IgD-negative memory B cell (primary cell): ENCODE data around the gene PTPN3. TPM values are rescaled to one million over a fixed set of nuclear protein-coding genes. Genes with fewer than 3 reads are reported as not detected.

Experiments used
- H3K27ac Mint-ChIP-seq, 3 donors: one replicate each; pipeline ENCODE4 v1.8.0; 2020 to 2022; ENCODE audit warnings: mild to moderate bottlenecking in 3 of 3, mixed read lengths in 3 of 3, moderate library complexity in 1 of 3
- H3K27me3 Mint-ChIP-seq: one replicate; pipeline ENCODE4 v1.8.0; 2021; ENCODE audit warnings: mixed read lengths
- H3K36me3 Mint-ChIP-seq: one replicate; pipeline ENCODE4 v1.8.0; 2020; ENCODE audit warnings: mild to moderate bottlenecking, mixed read lengths
- H3K4me1 Mint-ChIP-seq, 3 donors: one replicate each; pipeline ENCODE4 v1.8.0; 2020 to 2022; ENCODE audit warnings: mixed read lengths in 3 of 3, mild to moderate bottlenecking in 1 of 3
- H3K4me3 Mint-ChIP-seq, 4 donors: one replicate each; pipeline ENCODE4 v1.8.0; 2020 to 2022; ENCODE audit warnings: mild to moderate bottlenecking in 4 of 4, mixed read lengths in 4 of 4, moderate library complexity in 3 of 4
- H3K9me3 Mint-ChIP-seq, 3 donors: one replicate each; pipeline ENCODE4 v1.8.0; 2020 to 2021; ENCODE audit warnings: mixed read lengths in 3 of 3, mild to moderate bottlenecking in 1 of 3
- polyA plus RNA-seq: library from polyadenylated mRNA; unstranded; fragments of 300-500 nt; fragmentation: Illumina TruSeq; gene quantifications from one replicate; pipeline ENCODE4 v1.2.3, GENCODE V29; 2021

PTPN3 gene
- polyA plus RNA-seq, 1 donor from 2014 or later, result not detected

DNA sequence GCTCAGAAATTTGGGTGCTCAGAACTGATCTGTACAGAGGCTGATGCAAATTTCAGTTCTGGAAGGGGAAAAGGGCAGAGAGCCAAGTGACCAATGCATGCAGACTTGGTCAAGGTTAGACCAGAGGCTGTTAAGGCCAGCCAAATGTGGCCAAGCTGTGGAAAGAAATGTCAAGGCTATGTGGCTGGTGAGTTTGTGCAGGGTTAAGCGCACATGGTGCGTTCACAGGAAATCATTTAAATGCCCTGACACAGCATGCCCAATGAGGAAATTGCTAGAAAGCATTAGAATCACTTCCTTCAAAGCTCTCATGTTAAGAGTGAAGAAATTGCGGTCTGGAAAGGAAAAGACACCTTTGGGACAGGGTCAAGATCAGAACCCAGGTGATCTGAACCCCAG lies 58.0 kb downstream of the PTPN3 start:
- peak overlapping the region in 2 of 4 donors; percentile 74 to 78 for H3K4me3 Mint-ChIP-seq
- no peaks in the 10 kb centered on the region for H3K9me3 Mint-ChIP-seq
- peak overlapping the region in 2 of 3 donors; percentile 78 to 89 for H3K27ac Mint-ChIP-seq
- H3K36me3 Mint-ChIP-seq, result no peaks in the 10 kb centered on the region
- H3K4me1 Mint-ChIP-seq, result peaks cover 8 to 27% (median 15%) of the 10 kb centered on the region in 3 donors
- peaks cover 18% of the 10 kb centered on the region for H3K27me3 Mint-ChIP-seq

DNA sequence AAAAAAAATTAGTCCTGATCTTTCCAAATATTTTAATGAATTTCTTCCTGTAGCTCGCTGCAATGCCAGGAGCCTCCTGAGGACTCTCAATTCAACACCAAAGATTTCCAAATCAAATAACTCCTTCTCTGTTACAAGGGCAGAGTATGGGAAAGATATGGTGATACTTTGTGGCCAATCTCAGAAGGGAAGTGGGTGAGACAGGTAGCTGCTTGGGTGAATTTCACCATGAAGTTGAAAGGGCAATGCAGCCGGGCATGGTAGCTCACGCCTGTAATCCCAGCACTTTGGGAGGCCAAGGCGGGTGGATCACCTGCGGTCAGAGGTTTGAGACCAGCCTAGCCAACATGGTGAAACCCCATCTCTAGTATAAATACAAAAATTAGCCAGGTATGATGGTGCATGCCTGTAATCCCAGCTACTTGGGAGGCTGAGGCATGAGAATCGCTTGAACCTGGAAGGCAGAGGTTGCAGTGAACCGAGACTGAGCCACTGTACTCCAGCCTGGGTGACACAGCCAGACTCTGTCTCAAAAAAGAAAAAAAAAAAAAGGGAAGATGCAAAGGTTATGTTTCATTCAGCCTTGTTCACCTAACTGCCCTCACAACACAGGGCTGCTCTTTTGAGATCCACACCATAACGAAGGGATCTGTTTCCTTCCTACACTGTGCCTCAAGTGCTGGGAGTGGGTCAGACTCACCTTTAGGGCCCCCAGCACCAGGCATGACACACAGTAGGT lies 58.6 kb downstream of the PTPN3 start:
- Mint-ChIP-seq H3K4me1 (peaks cover 8 to 27% (median 15%) of the 10 kb centered on the region in 3 donors), H3K27me3 (peaks cover 20% of the 10 kb centered on the region), H3K36me3 (no peaks in the 10 kb centered on the region), H3K27ac (peak overlapping the region in 1 of 3 donors; percentile 89), H3K9me3 (no peaks in the 10 kb centered on the region), H3K4me3 (peak overlapping the region in 1 of 4 donors; percentile 78)

DNA sequence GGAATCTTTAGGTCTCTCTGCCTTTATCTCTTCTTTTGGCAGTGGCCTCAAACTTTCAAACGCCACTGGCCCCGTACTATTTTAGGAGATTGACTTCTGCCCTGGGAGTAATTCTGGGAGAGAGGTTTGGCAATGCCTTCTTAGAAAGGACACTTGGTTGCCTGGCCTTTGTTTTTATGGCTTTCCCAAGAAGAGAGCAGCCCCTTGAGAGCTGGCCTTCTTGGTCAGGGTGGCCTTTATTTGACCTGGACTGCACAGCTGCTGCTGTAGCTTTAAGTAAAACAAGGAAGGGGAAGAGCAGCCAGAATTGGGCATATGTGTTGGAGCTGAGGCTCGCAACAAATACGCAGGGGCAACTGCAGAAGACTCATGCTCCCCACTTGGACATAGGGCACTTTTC lies 60.8 kb downstream of the PTPN3 start:
- H3K27ac Mint-ChIP-seq, result no peak overlapping the region
- H3K36me3 Mint-ChIP-seq, result no peaks in the 10 kb centered on the region
- H3K4me1 Mint-ChIP-seq, result peaks cover 8 to 27% (median 15%) of the 10 kb centered on the region in 3 donors
- no peak overlapping the region for H3K4me3 Mint-ChIP-seq
- H3K27me3 Mint-ChIP-seq, result peaks cover 13% of the 10 kb centered on the region
- no peaks in the 10 kb centered on the region for H3K9me3 Mint-ChIP-seq

DNA sequence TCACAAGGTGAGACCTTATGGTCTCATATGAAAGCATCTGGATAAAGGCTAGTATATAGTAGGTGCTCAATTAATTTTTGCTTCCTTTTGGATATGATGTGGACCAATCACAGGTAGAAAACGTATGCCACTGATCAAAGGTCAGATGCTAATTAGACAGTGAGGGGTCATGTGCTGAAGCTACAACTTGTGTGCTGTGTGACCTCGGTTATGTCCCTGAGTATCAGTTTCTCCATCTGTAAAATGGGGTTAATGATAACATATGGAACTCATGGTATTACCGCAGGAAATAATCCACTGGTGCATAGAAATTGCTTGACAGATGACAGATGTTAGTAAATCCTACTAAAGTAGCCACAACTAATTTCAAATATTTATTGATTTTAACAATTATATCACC lies 62.0 kb downstream of the PTPN3 start:
- Mint-ChIP-seq H3K4me1 (peaks cover 5 to 23% (median 15%) of the 10 kb centered on the region in 3 donors), H3K27ac (no peak overlapping the region), H3K9me3 (no peaks in the 10 kb centered on the region), H3K27me3 (peaks cover 13% of the 10 kb centered on the region), H3K4me3 (no peak overlapping the region), H3K36me3 (no peaks in the 10 kb centered on the region)

DNA sequence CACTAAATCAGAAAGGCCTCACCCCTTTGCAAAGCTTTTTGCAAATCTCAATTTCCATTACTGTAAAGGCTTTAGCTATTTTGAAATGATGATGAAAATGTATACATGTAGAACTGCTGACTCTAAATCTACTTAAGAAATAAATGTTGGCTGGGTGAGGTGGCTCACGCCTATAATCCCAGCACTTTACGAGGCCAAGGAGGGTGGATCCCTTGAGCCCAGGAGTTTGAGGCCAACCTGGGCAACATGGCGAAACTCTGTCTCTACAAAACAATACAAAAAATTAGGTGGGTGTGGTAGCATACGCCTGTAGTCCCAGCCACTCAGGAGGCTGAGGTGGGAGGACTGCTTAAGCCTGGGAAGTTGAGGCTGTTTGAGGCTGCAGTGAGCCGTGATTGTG lies 64.6 kb downstream of the PTPN3 start:
- no peaks in the 10 kb centered on the region for H3K36me3 Mint-ChIP-seq
- H3K27ac Mint-ChIP-seq, result no peak overlapping the region
- peaks cover 8% of the 10 kb centered on the region for H3K27me3 Mint-ChIP-seq
- no peaks in the 10 kb centered on the region for H3K9me3 Mint-ChIP-seq
- no peak overlapping the region for H3K4me3 Mint-ChIP-seq
- H3K4me1 Mint-ChIP-seq, result peaks cover 0 to 2% (median 0%) of the 10 kb centered on the region in 3 donors

DNA sequence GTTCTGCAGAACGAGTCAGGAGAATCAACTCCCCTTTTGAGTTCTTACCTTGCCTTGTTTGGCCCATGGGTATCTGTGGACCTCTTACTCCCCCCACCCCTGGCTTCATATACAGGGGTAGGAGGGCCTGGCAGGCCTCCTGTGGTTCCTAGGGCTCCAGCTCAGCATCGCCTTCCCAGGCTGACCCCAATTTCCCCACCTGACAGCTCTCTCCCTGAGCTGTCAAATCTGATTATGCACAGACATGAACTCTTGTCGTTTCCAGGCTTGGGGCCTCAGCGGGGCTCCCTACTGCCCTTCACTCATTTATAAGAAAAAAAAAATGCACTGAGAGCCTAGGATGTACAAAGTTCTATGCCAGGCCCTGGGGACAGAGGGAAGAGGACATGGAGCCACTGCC lies 67.9 kb downstream of the PTPN3 start:
- no peaks in the 10 kb centered on the region for H3K36me3 Mint-ChIP-seq
- H3K9me3 Mint-ChIP-seq, result no peaks in the 10 kb centered on the region
- no peak overlapping the region for H3K27ac Mint-ChIP-seq
- peaks cover 3% of the 10 kb centered on the region for H3K27me3 Mint-ChIP-seq
- no peak overlapping the region for H3K4me3 Mint-ChIP-seq
- no peaks in the 10 kb centered on the region for H3K4me1 Mint-ChIP-seq

DNA sequence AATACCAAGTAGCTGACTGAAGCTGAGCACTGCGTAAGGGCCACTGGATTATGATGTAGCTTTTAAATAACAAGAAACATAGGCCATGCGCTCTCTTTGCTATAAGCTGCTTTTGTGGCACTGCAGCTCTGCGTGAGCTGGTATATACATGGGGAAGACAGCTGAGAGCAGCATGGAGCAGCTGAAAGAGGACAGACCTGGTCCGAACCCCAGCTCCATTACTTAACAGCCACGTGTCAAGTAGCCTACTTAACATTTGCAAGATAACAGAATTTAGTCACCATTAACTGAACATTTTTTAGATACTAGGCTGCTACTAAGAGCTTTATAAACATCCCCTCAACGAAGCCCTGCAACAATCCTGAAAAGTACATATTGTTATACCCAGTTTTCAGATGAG lies 69.3 kb downstream of the PTPN3 start:
- no peaks in the 10 kb centered on the region for H3K36me3 Mint-ChIP-seq
- H3K4me1 Mint-ChIP-seq, result no peaks in the 10 kb centered on the region
- no peak overlapping the region for H3K4me3 Mint-ChIP-seq
- no peaks in the 10 kb centered on the region for H3K9me3 Mint-ChIP-seq
- no peaks in the 10 kb centered on the region for H3K27me3 Mint-ChIP-seq
- H3K27ac Mint-ChIP-seq, result no peak overlapping the region

DNA sequence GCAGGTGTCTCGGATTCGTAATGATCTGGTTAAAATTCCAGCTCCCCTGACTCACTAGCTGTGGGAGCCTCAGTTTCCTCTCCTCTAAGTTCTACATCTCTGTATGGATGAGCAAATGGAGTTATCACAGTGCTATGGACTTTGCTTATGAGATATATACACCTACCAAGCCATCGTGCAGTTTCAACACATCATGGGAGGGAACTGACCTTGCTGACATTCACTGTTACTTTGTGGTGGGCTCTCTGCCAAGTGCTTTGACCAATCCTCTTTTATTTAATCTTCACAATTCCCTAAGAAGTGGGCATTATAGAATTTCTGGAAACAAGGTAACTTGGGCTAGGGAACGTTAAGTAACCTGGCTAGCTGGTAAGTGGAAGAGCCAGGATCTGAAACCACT lies 70.2 kb downstream of the PTPN3 start:
- no peak overlapping the region for H3K4me3 Mint-ChIP-seq
- no peak overlapping the region for H3K27ac Mint-ChIP-seq
- no peaks in the 10 kb centered on the region for H3K9me3 Mint-ChIP-seq
- peaks cover 2 to 6% (median 4%) of the 10 kb centered on the region in 3 donors for H3K4me1 Mint-ChIP-seq
- peaks cover 3% of the 10 kb centered on the region for H3K36me3 Mint-ChIP-seq
- no peaks in the 10 kb centered on the region for H3K27me3 Mint-ChIP-seq

DNA sequence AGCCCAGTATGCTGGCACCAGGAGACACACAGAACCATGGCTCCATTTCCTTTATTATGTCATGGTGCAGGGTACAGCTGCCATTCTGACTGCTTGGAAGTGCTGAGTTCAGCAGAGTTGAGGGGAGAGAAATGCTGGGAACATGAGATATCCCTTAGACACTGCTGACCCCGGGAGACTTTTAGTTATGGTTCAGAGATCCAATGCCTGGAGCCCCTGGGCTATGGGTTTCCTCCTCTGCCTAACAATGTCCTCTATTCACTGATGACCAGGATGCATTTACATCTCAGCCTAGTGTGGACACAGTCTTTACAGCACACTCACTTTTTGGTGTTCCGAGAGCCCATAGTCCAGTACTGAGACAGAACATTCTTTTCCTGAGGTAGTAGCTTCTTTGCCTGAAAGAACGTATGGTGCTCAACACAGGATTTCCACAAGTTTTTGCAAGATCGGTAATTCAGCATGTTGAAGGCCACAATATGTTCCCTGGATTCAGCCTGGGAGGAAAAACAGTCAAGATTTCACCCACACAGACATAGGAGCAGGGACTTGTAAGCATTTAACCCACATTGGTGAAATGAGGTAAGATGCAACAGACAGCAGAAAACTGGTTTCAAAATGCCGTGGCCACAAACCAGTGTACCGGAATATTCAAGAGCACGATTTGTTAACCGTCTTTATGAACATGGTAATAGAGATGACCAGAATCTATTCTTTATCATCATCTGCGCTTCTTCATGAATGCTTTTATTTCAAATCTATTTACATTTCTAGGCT lies 71.3 kb downstream of the PTPN3 start:
- Mint-ChIP-seq H3K4me3 (no peak overlapping the region), H3K27me3 (no peaks in the 10 kb centered on the region), H3K27ac (no peak overlapping the region), H3K4me1 (peaks cover 9 to 17% (median 13%) of the 10 kb centered on the region in 3 donors), H3K9me3 (no peaks in the 10 kb centered on the region), H3K36me3 (peaks cover 3% of the 10 kb centered on the region)

DNA sequence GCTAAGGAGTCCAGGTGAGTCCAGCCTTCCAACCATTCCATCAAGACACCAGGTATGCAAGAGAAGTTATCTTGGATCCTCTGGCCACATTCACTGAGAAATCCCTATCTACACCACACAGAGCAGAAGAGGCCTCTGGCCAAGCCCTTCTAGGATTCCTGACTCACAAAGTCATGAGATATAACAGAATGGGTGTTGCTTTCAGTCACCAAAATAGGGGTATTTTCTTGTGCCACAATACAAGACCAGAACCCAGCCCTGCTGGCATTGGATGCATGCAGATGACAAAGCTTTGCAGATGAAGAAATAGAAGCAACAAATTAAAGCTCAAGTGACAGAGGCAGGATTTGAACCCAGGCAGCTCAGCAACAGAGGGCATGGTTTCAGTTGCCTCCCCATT lies 73.5 kb downstream of the PTPN3 start:
- no peak overlapping the region for H3K4me3 Mint-ChIP-seq
- H3K27ac Mint-ChIP-seq, result no peak overlapping the region
- peaks cover 9 to 18% (median 13%) of the 10 kb centered on the region in 3 donors for H3K4me1 Mint-ChIP-seq
- peaks cover 4% of the 10 kb centered on the region for H3K27me3 Mint-ChIP-seq
- no peaks in the 10 kb centered on the region for H3K9me3 Mint-ChIP-seq
- H3K36me3 Mint-ChIP-seq, result peaks cover 3% of the 10 kb centered on the region

DNA sequence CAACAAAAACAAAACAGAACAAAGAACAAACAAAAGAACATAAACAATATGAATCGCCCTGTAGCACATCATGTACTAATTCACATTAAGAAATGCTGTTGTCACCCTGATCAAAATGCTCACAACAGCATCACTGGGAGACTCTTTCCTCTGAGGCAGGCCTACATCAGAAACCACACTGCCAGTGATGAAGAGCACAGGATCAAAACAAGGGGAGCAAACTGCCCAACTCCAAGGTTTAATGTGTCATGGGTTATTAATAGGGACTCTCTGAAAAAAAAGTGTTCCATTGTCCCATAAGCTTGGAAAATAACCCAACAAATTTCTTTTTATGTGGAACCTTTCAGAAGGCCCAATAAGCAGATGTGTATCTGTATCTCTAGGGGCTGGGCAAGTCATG lies 74.2 kb downstream of the PTPN3 start:
- Mint-ChIP-seq H3K9me3 (no peaks in the 10 kb centered on the region), H3K27me3 (peaks cover 6% of the 10 kb centered on the region), H3K4me3 (peak overlapping the region in 1 of 4 donors; percentile 6), H3K4me1 (peaks cover 11 to 24% (median 15%) of the 10 kb centered on the region in 3 donors), H3K36me3 (peaks cover 3% of the 10 kb centered on the region), H3K27ac (no peak overlapping the region)

DNA sequence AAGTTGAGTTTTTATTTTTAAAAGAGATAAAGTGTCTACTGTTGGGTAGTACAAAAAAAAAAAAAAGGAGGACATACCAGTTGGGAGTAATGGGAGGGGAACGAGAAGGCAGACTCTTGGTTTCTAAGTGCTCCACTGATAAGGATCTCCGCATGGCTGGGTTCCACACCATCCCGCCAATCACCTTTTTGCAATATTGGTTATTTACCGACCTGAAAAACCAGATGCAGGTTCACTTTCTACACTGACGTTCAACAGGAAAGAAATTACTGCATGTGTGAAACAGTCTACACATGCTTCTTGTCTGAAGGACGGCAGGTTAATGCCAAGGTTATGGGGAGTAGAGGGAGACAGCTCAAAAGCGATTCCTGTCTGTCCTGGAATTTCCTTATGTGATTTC lies 75.5 kb downstream of the PTPN3 start:
- peaks cover 13 to 33% (median 17%) of the 10 kb centered on the region in 3 donors for H3K4me1 Mint-ChIP-seq
- H3K4me3 Mint-ChIP-seq, result peak overlapping the region in 2 of 4 donors; percentile 4 to 70
- H3K9me3 Mint-ChIP-seq, result no peaks in the 10 kb centered on the region
- peaks cover 3% of the 10 kb centered on the region for H3K36me3 Mint-ChIP-seq
- H3K27me3 Mint-ChIP-seq, result peaks cover 9% of the 10 kb centered on the region
- H3K27ac Mint-ChIP-seq, result no peak overlapping the region

DNA sequence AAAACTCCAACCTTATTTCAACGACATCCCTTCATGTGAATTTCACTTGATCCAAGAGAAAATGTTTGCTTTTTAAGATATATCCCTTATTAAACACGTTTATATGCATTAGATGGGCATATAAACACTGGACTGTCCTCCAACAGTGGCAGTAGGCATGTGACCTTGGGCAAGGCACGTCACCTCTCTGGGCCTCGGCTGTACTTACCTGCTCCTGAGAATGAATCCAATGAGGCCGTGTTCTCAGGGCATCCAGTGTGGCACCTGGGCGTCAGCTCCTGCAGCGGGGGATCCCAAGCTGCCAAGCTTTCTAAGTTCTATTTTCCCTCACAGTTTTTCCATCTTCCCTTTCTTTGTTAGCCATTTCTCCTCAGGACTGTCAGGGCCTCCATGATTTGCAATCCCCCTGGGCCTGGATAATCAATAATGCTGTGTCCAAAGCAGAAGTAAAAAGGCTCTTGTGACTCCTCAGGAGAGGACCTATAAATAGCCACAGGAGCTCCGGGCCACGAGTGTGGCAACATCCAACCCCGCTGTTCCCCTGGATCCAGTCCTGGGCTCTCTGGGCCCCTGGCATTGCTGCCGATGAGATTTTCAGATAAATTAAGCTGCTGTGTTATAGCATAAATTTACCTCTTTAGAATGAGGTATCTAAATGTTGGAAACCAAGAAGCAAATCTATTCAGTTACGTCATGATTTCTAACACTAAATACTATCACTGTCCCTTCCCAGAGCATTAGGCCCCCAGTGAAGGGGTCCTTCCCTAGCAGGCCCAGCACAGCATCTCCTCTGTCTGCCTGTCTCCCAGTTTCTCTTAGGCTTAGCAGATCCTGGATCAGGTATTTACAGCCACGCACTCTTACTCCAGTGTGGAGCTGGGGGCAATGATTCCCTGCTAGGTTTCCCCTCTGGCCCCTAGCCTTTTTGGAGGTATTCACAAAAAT lies 76.8 kb downstream of the PTPN3 start:
- H3K27me3 Mint-ChIP-seq, result peaks cover 11% of the 10 kb centered on the region
- peaks cover 19 to 44% (median 27%) of the 10 kb centered on the region in 3 donors for H3K4me1 Mint-ChIP-seq
- peak overlapping the region in 1 of 3 donors; percentile 32 for H3K27ac Mint-ChIP-seq
- H3K36me3 Mint-ChIP-seq, result peaks cover 3% of the 10 kb centered on the region
- H3K4me3 Mint-ChIP-seq, result no peak overlapping the region
- no peaks in the 10 kb centered on the region for H3K9me3 Mint-ChIP-seq

DNA sequence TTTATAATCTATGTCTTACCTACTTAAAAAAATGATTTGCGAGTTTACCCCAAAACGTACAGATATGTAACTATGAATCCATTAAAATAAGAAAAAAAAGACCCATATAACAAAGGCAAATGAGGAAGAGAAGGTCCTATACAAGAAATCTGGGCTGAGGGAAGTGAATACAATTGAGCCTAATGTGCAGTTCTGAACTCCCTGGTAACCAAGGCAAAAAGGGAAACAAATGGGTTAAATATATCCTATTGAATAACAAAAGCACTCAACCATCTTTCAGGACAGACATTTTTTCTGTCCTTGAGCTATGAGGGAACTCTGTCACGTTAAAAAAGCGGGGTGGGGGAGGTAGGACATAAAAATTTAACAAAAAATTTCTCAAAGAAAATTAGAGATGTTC lies 78.6 kb downstream of the PTPN3 start:
- Mint-ChIP-seq H3K27ac (no peak overlapping the region), H3K36me3 (peaks cover 3% of the 10 kb centered on the region), H3K4me1 (peaks cover 25 to 57% (median 27%) of the 10 kb centered on the region in 3 donors), H3K9me3 (no peaks in the 10 kb centered on the region), H3K4me3 (no peak overlapping the region), H3K27me3 (peaks cover 11% of the 10 kb centered on the region)

DNA sequence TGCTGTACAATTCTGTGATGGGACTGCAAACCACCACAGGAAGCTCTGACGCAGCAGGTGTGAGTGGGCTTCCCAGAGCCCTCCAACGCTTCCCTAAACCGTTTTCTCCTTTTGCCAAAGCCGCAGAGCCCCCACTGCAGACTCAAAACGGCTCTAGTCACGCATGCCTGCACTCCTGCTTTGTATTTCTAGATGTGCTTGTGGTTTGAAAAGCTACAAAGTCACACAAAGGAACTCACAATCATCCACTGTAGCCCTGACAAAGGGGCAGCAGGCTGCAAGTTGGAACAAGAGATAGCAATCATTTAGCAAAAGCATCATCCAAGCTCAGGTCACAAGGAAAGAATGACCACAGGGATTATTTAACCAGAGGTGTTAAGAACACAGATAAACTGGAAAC lies 79.3 kb downstream of the PTPN3 start:
- Mint-ChIP-seq H3K36me3 (peaks cover 2% of the 10 kb centered on the region), H3K4me3 (peak overlapping the region in 1 of 4 donors; percentile 68), H3K9me3 (no peaks in the 10 kb centered on the region), H3K27me3 (peaks cover 11% of the 10 kb centered on the region), H3K4me1 (peaks cover 25 to 57% (median 27%) of the 10 kb centered on the region in 3 donors), H3K27ac (peak overlapping the region in 1 of 3 donors; percentile 28)
